Stimulated activated CD4-positive, alpha-beta T cell treated with anti-CD3 and anti-CD28 coated beads, TNF-alpha, amount 100 ng/mL, for 48 hours (primary cell): ENCODE measurements around the gene PPDPF.

Source experiments
- DNase-seq, 3 donors: peaks; one replicate each; pipeline ENCODE4 v3.0.0-alpha.2; 2020; ENCODE audit warnings: low read depth in 3 of 3

PPDPF gene

GRCh38 chr20:63538204-63539091 is 17.9 kb downstream of the PPDPF start:
- no peak for DNase-seq

- no peak for DNase-seq
Measured at GRCh38 chr20:63539092-63539430, 18.5 kb downstream of the PPDPF start.

- DNase-seq = no peak
Measured at GRCh38 chr20:63539441-63540370, 19.1 kb downstream of the PPDPF start.

GRCh38 chr20:63540417-63541186 is 20.0 kb downstream of the PPDPF start:
- no peak for DNase-seq

DNA sequence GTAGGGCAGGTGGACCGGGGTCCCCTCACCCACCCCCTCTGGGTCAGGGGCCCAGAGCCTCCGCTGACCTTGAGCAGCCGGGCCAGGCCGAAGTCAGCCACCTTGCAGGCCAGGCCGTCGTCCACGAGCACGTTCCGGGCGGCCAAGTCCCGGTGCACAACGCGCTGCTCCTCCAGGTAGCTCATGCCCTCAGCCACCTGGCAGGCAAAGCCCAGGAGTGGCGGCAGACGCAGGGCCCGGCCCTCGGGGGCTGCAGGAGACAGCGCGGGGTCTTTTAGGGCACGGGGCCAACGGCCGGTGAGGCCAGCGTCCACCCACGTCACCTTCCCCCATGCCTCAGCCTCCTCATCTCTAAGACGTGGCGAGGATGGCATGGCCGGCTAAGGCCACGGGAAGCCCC is 20.8 kb downstream of the PPDPF start:
- no peak for DNase-seq

GRCh38 chr20:63542031-63542559 is 21.5 kb downstream of the PPDPF start:
- DNase-seq = no peak

DNA sequence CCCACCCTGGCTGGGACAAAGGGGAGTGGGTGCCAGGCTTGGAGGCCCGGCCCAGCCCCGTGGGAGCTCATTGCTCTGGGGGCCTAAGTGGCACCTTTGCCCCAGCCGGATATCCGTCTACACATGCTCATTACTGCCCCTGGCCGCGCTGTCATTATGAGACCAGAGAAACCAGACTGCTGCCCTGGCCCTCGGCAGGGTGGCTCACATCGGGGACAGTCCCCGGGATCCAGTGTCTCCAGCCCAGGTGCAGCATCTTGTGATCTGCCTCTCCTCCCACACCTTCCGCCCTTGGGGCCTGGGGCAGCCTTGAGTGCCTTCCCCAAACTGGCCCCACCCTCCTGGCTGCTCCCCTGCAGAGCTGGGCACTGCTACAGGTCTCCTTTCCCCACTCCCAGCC is 22.1 kb downstream of the PPDPF start:
- no peak for DNase-seq

DNA sequence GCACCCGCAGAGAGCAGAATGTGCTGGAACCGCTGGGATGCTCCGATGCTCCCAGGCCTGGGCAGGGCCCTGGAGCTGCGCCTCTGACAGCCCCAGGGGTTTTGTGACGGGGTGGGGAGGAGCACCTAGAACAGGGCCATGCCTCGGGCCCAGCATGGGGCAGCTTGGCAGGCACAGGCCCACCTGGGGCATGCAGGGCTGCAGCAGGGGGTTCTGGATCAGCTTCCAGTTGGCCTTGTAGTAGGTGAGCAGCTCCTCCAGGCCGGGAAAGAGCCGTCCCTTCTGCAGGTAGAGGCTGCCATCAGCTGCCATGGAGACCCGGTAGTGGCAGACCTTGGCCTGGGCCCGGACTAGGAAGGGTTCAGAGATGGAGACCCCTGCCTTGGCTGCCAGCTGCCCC is 22.6 kb downstream of the PPDPF start:
- no peak for DNase-seq

- DNase-seq = no peak
Measured at GRCh38 chr20:63543733-63544132, 23.2 kb downstream of the PPDPF start.

GRCh38 chr20:63544241-63544957 is 23.8 kb downstream of the PPDPF start:
- DNase-seq = no peak

DNA sequence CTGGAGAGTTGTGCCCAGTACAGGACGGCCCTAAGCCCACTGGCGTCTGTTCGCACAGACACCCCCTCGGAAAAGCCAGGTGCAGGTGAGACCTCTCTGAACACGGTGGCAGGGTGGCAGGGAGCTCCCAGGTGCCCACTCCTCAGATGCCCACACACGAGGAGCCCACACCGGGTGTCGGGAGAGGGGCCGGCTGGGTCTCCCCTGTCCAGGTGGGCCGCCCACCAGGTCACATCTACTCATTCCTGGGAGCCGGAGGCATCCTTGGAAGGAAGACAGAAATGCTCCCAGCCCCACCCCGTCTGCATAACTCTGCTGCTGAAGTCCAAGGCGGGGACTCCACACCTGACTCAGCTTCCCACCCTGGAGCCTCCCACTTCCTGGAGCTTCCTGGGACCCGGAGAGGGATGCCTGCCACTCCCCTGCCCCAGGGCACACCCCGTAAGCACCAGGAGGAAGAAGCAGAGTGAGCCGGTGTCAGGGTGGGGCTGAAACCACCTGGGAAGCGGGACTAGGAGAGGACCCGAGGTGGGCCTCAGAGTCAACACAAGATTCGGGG is 24.5 kb downstream of the PPDPF start:
- no peak for DNase-seq

- no peak for DNase-seq
Measured at GRCh38 chr20:63545814-63546213, 25.2 kb downstream of the PPDPF start.

- no peak for DNase-seq
Measured at GRCh38 chr20:63546256-63546955, 25.8 kb downstream of the PPDPF start.

- DNase-seq = no peak
Measured at GRCh38 chr20:63546956-63547724, 26.6 kb downstream of the PPDPF start.

- no peak for DNase-seq
Measured at GRCh38 chr20:63547725-63548480, 27.3 kb downstream of the PPDPF start, which contains the start of gene SRMS. Gene SRMS (minus strand): TSS chr20:63547749. CDS start chr20:63547463, 286 bp downstream.

DNA sequence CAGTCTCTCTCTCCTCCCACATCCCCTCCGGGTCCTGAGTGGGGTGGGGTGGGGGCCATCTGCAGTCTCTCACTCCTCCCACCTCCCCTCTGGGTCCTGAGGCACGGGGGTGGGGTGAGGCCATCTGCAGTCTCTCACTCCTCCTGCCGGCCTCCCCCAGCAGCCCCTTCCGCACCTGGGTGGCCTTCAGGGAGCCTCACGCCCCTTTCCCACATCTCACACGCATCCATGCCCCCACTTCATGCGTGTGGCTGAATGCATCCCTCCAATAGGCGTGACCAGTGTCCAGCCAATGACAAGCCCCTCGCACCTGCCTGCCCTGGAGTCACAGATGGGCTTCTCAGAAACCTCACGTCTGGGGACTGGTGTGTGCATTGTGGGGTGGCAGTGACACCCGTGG is 28.0 kb downstream of the PPDPF start:
- no peak for DNase-seq

GRCh38 chr20:63549019-63549418 is 28.5 kb downstream of the PPDPF start:
- DNase-seq = no peak

DNA sequence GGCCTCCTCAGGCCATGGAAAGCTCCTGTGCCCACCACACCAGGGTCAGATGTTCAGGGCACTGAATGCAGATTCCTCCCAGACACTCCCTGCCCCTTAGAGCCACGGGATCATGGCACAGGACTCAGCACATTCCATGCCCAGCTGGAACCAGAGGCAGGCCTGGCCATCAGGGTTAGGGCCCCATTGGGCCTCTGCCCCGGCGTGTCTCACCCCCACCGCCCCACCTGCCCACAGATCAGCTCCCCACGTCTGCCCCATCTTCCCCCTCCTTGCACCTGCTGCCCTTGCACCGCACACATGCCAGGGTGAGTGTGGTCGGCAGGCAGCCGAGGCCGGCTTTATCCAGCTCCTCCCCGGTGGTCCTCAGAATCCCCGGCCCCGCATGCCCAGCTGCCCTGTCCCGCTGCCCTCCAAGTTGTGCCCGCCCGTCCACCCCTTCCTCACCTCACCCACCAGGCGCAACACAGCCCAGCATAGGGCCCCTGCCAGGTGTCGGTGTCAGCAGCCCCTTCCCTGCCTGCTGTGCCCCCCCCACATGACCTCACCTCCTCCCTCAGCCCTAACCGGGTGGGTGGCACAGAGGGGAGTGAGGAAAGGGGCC is 29.2 kb downstream of the PPDPF start:
- DNase-seq = no peak
